HCT116 (cell line): Measurements from ENCODE around the gene BTBD16. TPM values are rescaled to one million over a fixed set of nuclear protein-coding genes. Genes with fewer than 3 reads are reported as not detected.

ENCODE experiments used
- ATAC-seq: fragments of 200-7000 bp; cut with Tn5 transposase; 2 replicates; pipeline ENCODE4 v1.9.1; 2020; ENCODE audit warnings: mild to moderate bottlenecking, moderate library complexity
- BruUV-seq: library from RNA; stranded (reverse); fragments of 400-500 nt; replicated peaks from 2 replicates; lab custom pipeline; 2021; lab: Mats Ljungman, UMichigan
- CTCF ChIA-PET: fragments of 300-600 bp; sonication (Branson Sonifier 250); formaldehyde crosslinking; loops from one replicate; lab custom pipeline; 2021; ENCODE audit warnings: antibody characterized with exemption; lab: Charles Lee
- POLR2A ChIA-PET: fragments of 300-600, 350-600 bp; sonication (Branson Sonifier 250); formaldehyde crosslinking; loops from one replicate; lab custom pipeline; 2021; ENCODE audit warnings: antibody characterized with exemption; lab: Charles Lee
- RAD21 ChIA-PET, 2 experiments: fragments of 300-600 bp; sonication (Branson Sonifier 250); formaldehyde crosslinking; loops; one replicate each; lab custom pipeline; 2023; ENCODE audit warnings: low total read pairs in 2 of 2; ENCODE audit not compliant: uncharacterized antibody in 2 of 2, unreplicated experiment in 2 of 2, low non-redundant PET in 1 of 2; lab: Charles Lee
- DNase-seq: peaks from one replicate; pipeline ENCODE4 v3.0.0-alpha.2; 2010; ENCODE audit warnings: low read depth, low spot score
- H2AFZ ChIP-seq: fragments of 200-600 bp; shearing (Covaris generic), sonication (generic); 2 replicates; pipeline ENCODE4 v1.6.1; 2017; ENCODE audit warnings: low read depth, mixed run types, mixed read lengths, antibody characterized with exemption, low read length; ENCODE audit not compliant: poor library complexity, severe bottlenecking
- H3K27ac ChIP-seq: 2 replicates; pipeline ENCODE4 v1.5.1; 2012; ENCODE audit warnings: low read depth, low read length
- H3K27me3 ChIP-seq: fragments of 200-600 bp; sonication (generic); 2 replicates; pipeline ENCODE4 v1.6.1; 2016; ENCODE audit warnings: mixed run types, low read length, mixed read lengths; ENCODE audit not compliant: insufficient read depth
- H3K36me3 ChIP-seq, 2 experiments: fragments of 200-500 bp in 1 of 2; fragments of 200-600 bp in 1 of 2; sonication (Bioruptor generic) in 1 of 2; sonication (generic) in 1 of 2; 2 replicates each; pipeline versions ENCODE4 v1.5.1 to v1.6.1; 2014 to 2016; ENCODE audit warnings: low read length in 2 of 2, inconsistent platforms in 1 of 2, mixed read lengths in 1 of 2, mixed run types in 1 of 2; ENCODE audit not compliant: insufficient read depth in 2 of 2, control insufficient read depth in 1 of 2
- H3K4me1 ChIP-seq, 2 experiments: fragments of 200-600 bp in 1 of 2; sonication (generic) in 1 of 2; 2 replicates each; pipeline versions ENCODE4 v1.5.1 to v1.6.1; 2012 to 2017; ENCODE audit warnings: low read length in 2 of 2, inconsistent platforms in 1 of 2, mild to moderate bottlenecking in 1 of 2, mixed read lengths in 1 of 2, mixed run types in 1 of 2, moderate library complexity in 1 of 2; ENCODE audit not compliant: insufficient read depth in 2 of 2, control insufficient read depth in 1 of 2
- H3K4me2 ChIP-seq: fragments of 200-600 bp; sonication (generic); 2 replicates; pipeline ENCODE4 v1.6.1; 2017; ENCODE audit warnings: mixed run types, low read length, mixed read lengths
- H3K4me3 ChIP-seq, 2 experiments: fragments of 200-600 bp in 1 of 2; sonication (generic) in 1 of 2; replicated peaks in 1 of 2; 2 replicates each; pipeline ENCODE4 v1.5.1; 2011 to 2016; ENCODE audit warnings: low read length in 2 of 2, control low read depth in 1 of 2, low read depth in 1 of 2, mild to moderate bottlenecking in 1 of 2, mixed read lengths in 1 of 2, mixed run types in 1 of 2
- H3K79me2 ChIP-seq: fragments of 200-600 bp; sonication (generic); 2 replicates; pipeline ENCODE4 v1.6.1; 2017; ENCODE audit warnings: mild to moderate bottlenecking, mixed run types, low read length, moderate library complexity, mixed read lengths; ENCODE audit not compliant: insufficient read depth
- H3K9ac ChIP-seq: fragments of 200-600 bp; sonication (generic); 2 replicates; pipeline ENCODE4 v1.6.1; 2016; ENCODE audit warnings: low read length, mixed read lengths
- H3K9me2 ChIP-seq: fragments of 200-600 bp; sonication (generic), shearing (Covaris generic); 2 replicates; pipeline ENCODE4 v1.6.1; 2017; ENCODE audit warnings: mixed run types, mild to moderate bottlenecking, moderate library complexity; ENCODE audit not compliant: insufficient read depth
- H3K9me3 ChIP-seq, 2 experiments: fragments of 200-500 bp in 1 of 2; fragments of 200-600 bp in 1 of 2; sonication (Bioruptor generic) in 1 of 2; sonication (generic) in 1 of 2; 2 replicates each; pipeline ENCODE4 v1.6.1; 2014 to 2017; ENCODE audit warnings: low read length in 2 of 2, mixed read lengths in 2 of 2, inconsistent platforms in 1 of 2, low read depth in 1 of 2, mild to moderate bottlenecking in 1 of 2, mixed run types in 1 of 2, moderate library complexity in 1 of 2; ENCODE audit not compliant: control insufficient read depth in 1 of 2, insufficient read depth in 1 of 2
- H4K20me1 ChIP-seq: fragments of 200-600 bp; sonication (generic), shearing (Covaris generic); 2 replicates; pipeline ENCODE4 v1.6.1; 2017; ENCODE audit warnings: mixed run types, mild to moderate bottlenecking, moderate library complexity; ENCODE audit not compliant: insufficient read depth
- ATF3 ChIP-seq: IDR thresholded peaks from 2 replicates; pipeline ENCODE4 v1.6.1; 2012
- CBX3 ChIP-seq: IDR thresholded peaks from 2 replicates; pipeline ENCODE4 v1.6.1; 2012; ENCODE audit warnings: low read depth
- ELF1 ChIP-seq: IDR thresholded peaks from 2 replicates; pipeline ENCODE4 v1.6.1; 2012; ENCODE audit warnings: low read depth, borderline replicate concordance
- EZH2 ChIP-seq: fragments of 200-600 bp; sonication (generic); IDR thresholded peaks from 2 replicates; pipeline ENCODE4 v1.6.1; 2017; ENCODE audit warnings: antibody characterized with exemption, mixed run types
- EZH2phosphoT487 ChIP-seq: fragments of 200-600 bp; IDR thresholded peaks from 2 replicates; pipeline ENCODE4 v1.6.1; 2018; ENCODE audit warnings: antibody characterized with exemption, borderline replicate concordance
- FOSL1 ChIP-seq: IDR thresholded peaks from 2 replicates; pipeline ENCODE4 v1.6.1; 2012; ENCODE audit warnings: low read depth
- JUND ChIP-seq: IDR thresholded peaks from 2 replicates; pipeline ENCODE4 v1.6.1; 2012
- POLR2AphosphoS5 ChIP-seq: IDR thresholded peaks from 2 replicates; pipeline ENCODE4 v1.6.1; 2011; ENCODE audit warnings: mild to moderate bottlenecking, low read depth, low read length, moderate library complexity
- SP1 ChIP-seq: IDR thresholded peaks from 2 replicates; pipeline ENCODE4 v1.6.1; 2012; ENCODE audit warnings: low read depth
- TCF7L2 ChIP-seq: IDR thresholded peaks from 2 replicates; pipeline ENCODE4 v1.7.0; 2011; ENCODE audit warnings: borderline replicate concordance, inconsistent platforms; ENCODE audit not compliant: insufficient read depth, insufficient read length; ENCODE audit errors: extremely low read depth
- YY1 ChIP-seq: IDR thresholded peaks from 2 replicates; pipeline ENCODE4 v1.6.1; 2011; ENCODE audit warnings: low read length, low read depth, moderate library complexity, mild to moderate bottlenecking; ENCODE audit not compliant: insufficient replicate concordance; ENCODE audit errors: extremely low read depth
- ZBTB33 ChIP-seq: IDR thresholded peaks from 2 replicates; pipeline ENCODE4 v1.6.1; 2011; ENCODE audit warnings: mild to moderate bottlenecking, low read length, moderate library complexity; ENCODE audit not compliant: insufficient replicate concordance; ENCODE audit errors: extremely low read depth
- ZFX ChIP-seq: fragments of 450-650 bp; IDR thresholded peaks from 2 replicates; pipeline ENCODE4 v1.6.1; 2017
- intact Hi-C: fragments of 100-400 bp; cut with micrococcal nuclease; formaldehyde crosslinking; loops from 2 replicates; pipeline ENCODE4 v1.10.0; 2022
- total RNA-seq: library from RNA; stranded (reverse); gene quantifications from one replicate; pipeline ENCODE4 v1.2.1, GENCODE V29; 2021; ENCODE audit not compliant: unreplicated experiment
- TF ChIP-seq, protein P1 (sequence below), 3 experiments: fragments of 200-600 bp in 1 of 3; sonication (generic) in 1 of 3; IDR thresholded peaks in 2 of 3; conservative IDR thresholded peaks in 1 of 3; 2 replicates each; pipeline ENCODE4 v1.5.1; 2012 to 2017; ENCODE audit warnings: low read depth in 2 of 3, low read length in 2 of 3, antibody characterized with exemption in 1 of 3, borderline replicate concordance in 1 of 3, control low read depth in 1 of 3, mild to moderate bottlenecking in 1 of 3, mixed read lengths in 1 of 3, mixed run types in 1 of 3, moderate library complexity in 1 of 3; ENCODE audit not compliant: insufficient read depth in 1 of 3
- TF ChIP-seq, protein P2 (sequence below): IDR thresholded peaks from 2 replicates; pipeline ENCODE4 v1.6.1; 2012

The BTBD16 gene
- total RNA-seq, 1 experiment from 2014 or later: 0.27 TPM

- Histone ChIP-seq H4K20me1 (no peaks in the 10 kb centered on the region), H2AFZ (no peak overlapping the region), H3K27me3 (no peaks in the 10 kb centered on the region), H3K9me2 (no peaks in the 10 kb centered on the region), H3K79me2 (no peaks in the 10 kb centered on the region), H3K4me1 (peaks cover 0 to 4% of the 10 kb centered on the region in 2 experiments; a peak in 2 of 4 replicates), H3K9me3 (no peaks in the 10 kb centered on the region), H3K4me3 (no peak overlapping the region), H3K36me3 (no peaks in the 10 kb centered on the region), H3K9ac (no peak overlapping the region), H3K4me2 (no peak overlapping the region), H3K27ac (no peak overlapping the region)
- no peak for DNase-seq
- intact Hi-C loops: no loop called here
- CTCF ChIA-PET: no interaction called here
- no peak for ATAC-seq
- TF ChIP-seq JUND: no peak
- no peak for TF ChIP-seq POLR2AphosphoS5
- RAD21 ChIA-PET: no interaction called here
- POLR2A ChIA-PET: no interaction called here
- BruUV-seq: no TSS peak
Measured at GRCh38 chr10:122336961-122337360, 65.9 kb downstream of the BTBD16 start.

DNA sequence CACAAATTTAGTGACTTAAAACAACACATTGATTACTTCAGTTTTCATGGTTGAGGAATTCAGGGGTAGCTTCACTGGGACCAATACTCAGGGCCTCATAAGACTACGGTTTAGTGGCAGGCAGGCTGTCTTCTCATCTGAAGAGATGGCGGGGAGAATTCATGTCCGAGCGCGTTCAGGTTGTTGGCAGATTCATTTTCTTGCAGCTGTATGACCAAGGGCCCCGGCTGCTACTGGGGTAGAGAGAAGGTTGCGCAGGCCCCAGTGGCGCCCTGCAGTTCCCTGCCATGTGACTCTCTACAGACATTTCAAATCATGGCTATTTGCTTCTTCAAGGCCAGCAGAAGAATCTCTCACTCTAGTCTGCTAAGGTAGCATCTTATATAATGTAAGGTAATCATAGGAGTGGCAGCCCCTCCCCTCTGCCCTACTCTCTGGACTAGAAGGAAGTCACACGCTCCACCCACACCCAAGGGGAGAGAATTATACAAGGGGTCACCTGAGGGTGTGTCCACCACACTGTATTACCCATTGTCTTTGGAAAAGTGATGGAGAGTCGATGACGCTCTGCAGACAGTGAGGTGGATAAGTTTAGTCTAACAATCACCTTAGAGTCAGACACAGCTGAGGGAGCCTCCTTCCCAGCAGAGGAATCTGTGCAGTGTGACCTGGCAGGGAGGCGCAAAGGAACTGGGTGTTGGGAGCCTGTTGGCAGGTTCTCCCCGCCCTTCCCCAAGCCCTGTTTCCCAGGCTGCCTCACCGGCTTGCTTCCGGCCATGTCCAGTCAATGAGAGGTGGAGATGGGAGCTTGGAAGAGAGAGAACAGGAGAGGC, 67.7 kb downstream of the BTBD16 start:
- intact Hi-C loops: no loop called here
- RAD21 ChIA-PET: no interaction called here
- no peak overlapping the region for H3K27ac ChIP-seq
- POLR2A ChIA-PET: no interaction called here
- no peaks in the 10 kb centered on the region for H3K9me2 ChIP-seq
- no peak overlapping the region for H3K4me3 ChIP-seq
- no peak overlapping the region for H2AFZ ChIP-seq
- H3K36me3 ChIP-seq: no peaks in the 10 kb centered on the region
- no peaks in the 10 kb centered on the region for H3K27me3 ChIP-seq
- H3K79me2 ChIP-seq: no peaks in the 10 kb centered on the region
- DNase-seq: no peak
- no peaks in the 10 kb centered on the region for H4K20me1 ChIP-seq
- BruUV-seq: no TSS peak
- H3K4me1 ChIP-seq: peaks cover 0 to 5% of the 10 kb centered on the region in 2 experiments; a peak in 1 of 4 replicates
- H3K9me3 ChIP-seq: no peaks in the 10 kb centered on the region
- ATAC-seq: no peak
- CTCF ChIA-PET: no interaction called here
- no peak overlapping the region for H3K4me2 ChIP-seq
- no peak overlapping the region for H3K9ac ChIP-seq
- TF ChIP-seq ELF1: no peak
- TF ChIP-seq CBX3: no peak
- TF ChIP-seq POLR2AphosphoS5: no peak
- no peak for TF ChIP-seq ZFX
- no peak for TF ChIP-seq ATF3
- TF ChIP-seq YY1: no peak
- no peak for TF ChIP-seq SP1
- TF ChIP-seq, protein P1, sequence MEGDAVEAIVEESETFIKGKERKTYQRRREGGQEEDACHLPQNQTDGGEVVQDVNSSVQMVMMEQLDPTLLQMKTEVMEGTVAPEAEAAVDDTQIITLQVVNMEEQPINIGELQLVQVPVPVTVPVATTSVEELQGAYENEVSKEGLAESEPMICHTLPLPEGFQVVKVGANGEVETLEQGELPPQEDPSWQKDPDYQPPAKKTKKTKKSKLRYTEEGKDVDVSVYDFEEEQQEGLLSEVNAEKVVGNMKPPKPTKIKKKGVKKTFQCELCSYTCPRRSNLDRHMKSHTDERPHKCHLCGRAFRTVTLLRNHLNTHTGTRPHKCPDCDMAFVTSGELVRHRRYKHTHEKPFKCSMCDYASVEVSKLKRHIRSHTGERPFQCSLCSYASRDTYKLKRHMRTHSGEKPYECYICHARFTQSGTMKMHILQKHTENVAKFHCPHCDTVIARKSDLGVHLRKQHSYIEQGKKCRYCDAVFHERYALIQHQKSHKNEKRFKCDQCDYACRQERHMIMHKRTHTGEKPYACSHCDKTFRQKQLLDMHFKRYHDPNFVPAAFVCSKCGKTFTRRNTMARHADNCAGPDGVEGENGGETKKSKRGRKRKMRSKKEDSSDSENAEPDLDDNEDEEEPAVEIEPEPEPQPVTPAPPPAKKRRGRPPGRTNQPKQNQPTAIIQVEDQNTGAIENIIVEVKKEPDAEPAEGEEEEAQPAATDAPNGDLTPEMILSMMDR (IDR thresholded peaks at IDR 0.05 in 2 of 3, conservative IDR thresholded peaks at IDR 0.05 in 1 of 3; ENCODE audit: borderline replicate concordance in 1 of 3, insufficient read depth in 1 of 3, low read depth in 2 of 3, low read length in 2 of 3): no peak
- TF ChIP-seq EZH2phosphoT487: no peak
- no peak for TF ChIP-seq TCF7L2
- TF ChIP-seq FOSL1: no peak
- TF ChIP-seq, protein P2, sequence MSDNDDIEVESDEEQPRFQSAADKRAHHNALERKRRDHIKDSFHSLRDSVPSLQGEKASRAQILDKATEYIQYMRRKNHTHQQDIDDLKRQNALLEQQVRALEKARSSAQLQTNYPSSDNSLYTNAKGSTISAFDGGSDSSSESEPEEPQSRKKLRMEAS: no peak
- no peak for TF ChIP-seq EZH2
- no peak for TF ChIP-seq ZBTB33
- no peak for TF ChIP-seq JUND
